Gastrocnemius medialis (tissue), 4 donors: Measurements from ENCODE around the gene PRKAG2. TPM values are rescaled to one million over a fixed set of nuclear protein-coding genes. Genes with fewer than 3 reads are reported as not detected.

Experiments used
- ATAC-seq, 2 donors: fragments of 150-250 bp; one replicate each; pipeline ENCODE4 v1.9.1; 2016
- DNase-seq, 2 donors: peaks; one replicate each; pipeline ENCODE4 v3.0.0-alpha.2; 2019
- H3K27ac ChIP-seq, 4 donors: fragments of 200-600 bp; sonication (generic); 1 replicate in 1 of 4; 2 replicates in 3 of 4; pipeline ENCODE4 v1.5.1; 2016 to 2018; ENCODE audit warnings: mild to moderate bottlenecking in 2 of 4, moderate library complexity in 1 of 4
- H3K27me3 ChIP-seq, 3 donors: fragments of 200-600 bp; sonication (generic) in 2 of 3; 1 replicate in 1 of 3; 2 replicates in 2 of 3; pipeline versions ENCODE4 v1.5.1 to v1.6.0; 2016 to 2019; ENCODE audit warnings: mild to moderate bottlenecking in 1 of 3, moderate library complexity in 1 of 3
- H3K36me3 ChIP-seq, 2 donors: fragments of 200-600 bp; sonication (generic) in 1 of 2; one replicate each; pipeline ENCODE4 v1.5.1; 2017 to 2018
- H3K4me1 ChIP-seq, 2 donors: fragments of 200-600 bp; sonication (generic) in 1 of 2; one replicate each; pipeline ENCODE4 v1.5.1; 2016 to 2017; ENCODE audit warnings: mild to moderate bottlenecking in 2 of 2
- H3K4me3 ChIP-seq, 4 donors: fragments of 200-600 bp; sonication (generic) in 3 of 4; 1 replicate in 1 of 4; 2 replicates in 3 of 4; pipeline ENCODE4 v1.5.1; 2016 to 2019; ENCODE audit warnings: mild to moderate bottlenecking in 2 of 4
- H3K9me3 ChIP-seq, 3 donors: fragments of 200-600 bp; sonication (generic) in 2 of 3; 1 replicate in 1 of 3; 2 replicates in 2 of 3; pipeline ENCODE4 v1.5.1; 2016 to 2019
- POLR2A ChIP-seq, 2 donors: fragments of 450-650 bp; IDR thresholded peaks; one replicate each; pipeline ENCODE4 v1.6.1; 2017; ENCODE audit warnings: antibody characterized with exemption in 2 of 2, mild to moderate bottlenecking in 2 of 2, moderate library complexity in 2 of 2
- in situ Hi-C, 4 donors: fragments of 200-750 bp; cut with MboI; loops; one replicate each; pipeline versions ENCODE4 v1.15.0 to v1.8.0; 2017; ENCODE audit warnings: low sequenced_read_pairs in 4 of 4
- intact Hi-C: fragments of 100-400 bp; cut with DNase I; formaldehyde crosslinking; loops from one replicate; pipeline ENCODE4 v1.15.1; 2023; ENCODE audit warnings: low total_unique reads
- total RNA-seq, 4 donors: library from RNA; depleted of rRNA; stranded (reverse); fragments of >200 nt; gene quantifications; one replicate each; pipeline versions ENCODE4 v1.1.0 to v1.2.3, GENCODE V29; 2016
- TF ChIP-seq, protein P1 (sequence below), 5 experiments: fragments of 450-650 bp in 3 of 5; fragments of 200-600 bp in 2 of 5; sonication (generic) in 2 of 5; IDR thresholded peaks in 4 of 5; conservative IDR thresholded peaks in 1 of 5; 1 replicate in 4 of 5; 2 replicates in 1 of 5; pipeline ENCODE4 v1.5.1; 2016 to 2019; ENCODE audit warnings: antibody characterized with exemption in 5 of 5, mild to moderate bottlenecking in 3 of 5, moderate library complexity in 3 of 5

PRKAG2 gene
- total RNA-seq, 4 donors from 2014 or later = 5.3 to 32.6 (median 13.9) TPM

DNA sequence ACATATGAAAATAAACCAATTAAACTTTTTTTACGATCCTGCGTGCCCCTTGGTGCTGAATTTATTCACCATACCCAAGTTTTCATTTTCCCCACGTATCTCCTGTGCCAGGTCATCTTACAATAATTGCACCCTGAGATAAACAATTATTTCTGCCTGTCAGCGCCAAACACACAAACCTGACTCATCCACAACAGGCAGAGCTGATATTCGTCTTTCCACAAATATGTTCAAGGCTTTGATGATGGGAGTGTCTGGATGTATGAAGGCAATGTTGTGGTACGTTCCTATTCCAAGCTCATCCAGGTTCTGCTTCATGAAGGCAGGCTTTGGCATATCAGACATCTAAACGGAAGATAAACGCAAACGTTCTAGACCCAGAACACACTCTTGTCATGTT, 311.4 kb downstream of the PRKAG2 start:
- ATAC-seq (no peak), DNase-seq (no peak)
- Histone ChIP-seq H3K27me3 (no peaks in the 10 kb centered on the region), H3K4me3 (no peak overlapping the region), H3K36me3 (peaks cover 0 to 10% of the 10 kb centered on the region in 2 donors), H3K27ac (no peak overlapping the region), H3K4me1 (peaks cover 0 to 3% of the 10 kb centered on the region in 2 donors), H3K9me3 (no peaks in the 10 kb centered on the region)
- TF ChIP-seq POLR2A (IDR thresholded peaks at IDR 0.05) = no peak
- TF ChIP-seq, protein P1, sequence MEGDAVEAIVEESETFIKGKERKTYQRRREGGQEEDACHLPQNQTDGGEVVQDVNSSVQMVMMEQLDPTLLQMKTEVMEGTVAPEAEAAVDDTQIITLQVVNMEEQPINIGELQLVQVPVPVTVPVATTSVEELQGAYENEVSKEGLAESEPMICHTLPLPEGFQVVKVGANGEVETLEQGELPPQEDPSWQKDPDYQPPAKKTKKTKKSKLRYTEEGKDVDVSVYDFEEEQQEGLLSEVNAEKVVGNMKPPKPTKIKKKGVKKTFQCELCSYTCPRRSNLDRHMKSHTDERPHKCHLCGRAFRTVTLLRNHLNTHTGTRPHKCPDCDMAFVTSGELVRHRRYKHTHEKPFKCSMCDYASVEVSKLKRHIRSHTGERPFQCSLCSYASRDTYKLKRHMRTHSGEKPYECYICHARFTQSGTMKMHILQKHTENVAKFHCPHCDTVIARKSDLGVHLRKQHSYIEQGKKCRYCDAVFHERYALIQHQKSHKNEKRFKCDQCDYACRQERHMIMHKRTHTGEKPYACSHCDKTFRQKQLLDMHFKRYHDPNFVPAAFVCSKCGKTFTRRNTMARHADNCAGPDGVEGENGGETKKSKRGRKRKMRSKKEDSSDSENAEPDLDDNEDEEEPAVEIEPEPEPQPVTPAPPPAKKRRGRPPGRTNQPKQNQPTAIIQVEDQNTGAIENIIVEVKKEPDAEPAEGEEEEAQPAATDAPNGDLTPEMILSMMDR (IDR thresholded peaks at IDR 0.05 in 4 of 5, conservative IDR thresholded peaks at IDR 0.05 in 1 of 5) = no peak
- intact Hi-C loops (no loop called here), in situ Hi-C loops (no loop called here)

DNA sequence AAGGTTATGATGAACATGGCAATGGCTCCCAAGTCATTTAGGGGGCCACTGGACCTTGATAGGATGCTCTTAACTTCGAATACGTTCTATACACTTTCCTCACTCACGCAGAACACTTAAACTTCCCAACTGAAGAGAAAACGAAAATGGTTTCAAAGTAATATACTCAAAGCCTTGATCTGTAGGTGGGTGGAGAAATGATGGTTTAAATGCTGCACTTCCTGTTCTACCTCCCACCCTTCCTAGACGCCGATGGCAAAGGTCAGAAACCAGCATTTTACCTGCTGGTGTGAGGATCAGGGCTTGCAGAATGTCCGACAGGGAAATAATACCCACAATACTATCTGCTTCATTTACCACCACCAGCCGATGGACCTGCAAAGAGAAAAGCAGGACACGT, 316.7 kb downstream of the PRKAG2 start:
- Histone ChIP-seq H3K4me1 (no peaks in the 10 kb centered on the region), H3K9me3 (no peaks in the 10 kb centered on the region), H3K4me3 (no peak overlapping the region), H3K27me3 (no peaks in the 10 kb centered on the region), H3K36me3 (peaks cover 0 to 32% of the 10 kb centered on the region in 2 donors), H3K27ac (no peak overlapping the region)
- DNase-seq (no peak), ATAC-seq (no peak)
- intact Hi-C loops (no loop called here), in situ Hi-C loops (no loop called here)
- TF ChIP-seq, protein P1 (IDR thresholded peaks at IDR 0.05 in 4 of 5, conservative IDR thresholded peaks at IDR 0.05 in 1 of 5) = no peak
- no peak for TF ChIP-seq POLR2A (IDR thresholded peaks at IDR 0.05)

DNA sequence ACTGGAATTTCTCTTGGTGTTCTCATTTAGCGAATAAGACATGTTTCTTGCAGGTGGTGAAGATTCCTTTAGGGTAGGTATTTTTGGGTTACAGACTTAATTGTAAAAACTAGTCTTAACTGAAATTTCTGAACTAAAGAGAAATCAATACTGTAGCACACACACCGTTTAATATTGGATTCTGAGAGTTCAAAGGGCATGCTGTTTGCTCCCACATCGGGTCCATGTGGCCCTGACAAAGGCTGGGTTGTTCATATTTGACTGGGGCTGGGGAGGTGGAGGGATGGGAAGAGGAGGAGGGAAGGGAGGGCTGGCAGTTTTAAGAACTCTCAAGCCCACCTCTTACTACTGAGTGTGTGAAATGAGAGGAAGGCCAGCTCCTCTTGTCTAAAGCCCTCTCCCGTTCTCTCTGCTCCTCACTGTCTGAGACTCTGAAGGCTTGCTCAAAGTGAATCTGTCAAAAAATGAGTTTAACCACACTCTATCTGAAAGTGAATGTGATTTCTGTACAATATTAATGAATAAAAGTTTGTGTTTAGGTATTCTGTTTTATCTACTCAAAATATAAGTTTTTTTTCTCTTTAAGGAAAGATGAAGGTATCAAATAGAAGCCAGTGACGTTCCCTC, 317.2 kb downstream of the PRKAG2 start:
- intact Hi-C loops (no loop called here), in situ Hi-C loops (no loop called here)
- TF ChIP-seq, protein P1 (IDR thresholded peaks at IDR 0.05 in 4 of 5, conservative IDR thresholded peaks at IDR 0.05 in 1 of 5) = no peak
- no peak for TF ChIP-seq POLR2A (IDR thresholded peaks at IDR 0.05)
- no peaks in the 10 kb centered on the region for H3K27me3 ChIP-seq
- H3K27ac ChIP-seq = no peak overlapping the region
- no peaks in the 10 kb centered on the region for H3K9me3 ChIP-seq
- DNase-seq (no peak), ATAC-seq (no peak)
- no peak overlapping the region for H3K4me3 ChIP-seq
- H3K4me1 ChIP-seq = no peaks in the 10 kb centered on the region
- peaks cover 0 to 29% of the 10 kb centered on the region in 2 donors for H3K36me3 ChIP-seq

DNA sequence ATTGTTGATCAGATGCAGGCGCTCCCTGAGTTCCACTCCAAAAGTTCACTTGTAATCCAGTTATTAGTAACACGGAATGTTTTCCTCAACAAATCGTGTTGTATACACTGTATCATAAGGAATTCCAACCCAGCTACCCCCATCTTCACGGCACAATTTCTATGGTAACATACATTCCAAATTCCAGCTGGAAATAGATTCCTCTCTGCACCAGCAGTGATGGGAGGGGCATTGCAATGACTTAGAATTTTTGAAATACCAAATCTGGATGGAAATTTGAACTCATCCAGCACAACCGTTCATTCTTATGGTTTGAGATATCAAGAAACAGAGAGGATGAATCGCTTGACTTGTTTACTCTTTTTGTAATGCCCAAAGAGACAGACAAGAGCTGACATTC, 318.3 kb downstream of the PRKAG2 start:
- in situ Hi-C loops (no loop called here), intact Hi-C loops (no loop called here)
- H3K27ac ChIP-seq = no peak overlapping the region
- H3K4me1 ChIP-seq = no peaks in the 10 kb centered on the region
- TF ChIP-seq POLR2A (IDR thresholded peaks at IDR 0.05) = no peak
- TF ChIP-seq, protein P1 (IDR thresholded peaks at IDR 0.05 in 4 of 5, conservative IDR thresholded peaks at IDR 0.05 in 1 of 5) = no peak
- ATAC-seq = no peak
- H3K9me3 ChIP-seq = no peaks in the 10 kb centered on the region
- peaks cover 0 to 22% of the 10 kb centered on the region in 2 donors for H3K36me3 ChIP-seq
- H3K27me3 ChIP-seq = no peaks in the 10 kb centered on the region
- no peak overlapping the region for H3K4me3 ChIP-seq
- no peak for DNase-seq

DNA sequence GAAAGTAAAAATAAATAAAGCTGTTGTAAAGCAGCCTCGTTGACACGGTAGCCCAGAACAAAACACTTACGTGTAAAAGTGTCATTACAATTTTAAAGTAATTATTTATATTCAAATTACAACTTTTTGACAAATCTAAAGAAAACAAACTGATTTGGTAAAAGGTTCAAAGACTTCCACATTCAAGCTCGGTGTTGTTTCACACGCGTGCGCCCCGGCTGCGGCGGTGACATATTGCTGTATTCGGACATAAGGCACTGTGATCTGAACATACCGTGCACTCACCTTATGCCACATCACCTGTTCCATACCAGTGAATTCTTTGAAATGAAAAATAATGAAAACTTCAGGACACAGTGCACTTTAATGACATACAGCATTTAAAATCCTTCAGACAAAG, 320.3 kb downstream of the PRKAG2 start:
- no peak for ATAC-seq

More for the DNA sequence above, 320.3 kb downstream of the PRKAG2 start:
- Histone ChIP-seq H3K27me3 (no peaks in the 10 kb centered on the region), H3K4me3 (no peak overlapping the region), H3K4me1 (no peaks in the 10 kb centered on the region), H3K36me3 (peaks cover 0 to 22% of the 10 kb centered on the region in 2 donors), H3K9me3 (no peaks in the 10 kb centered on the region), H3K27ac (no peak overlapping the region)
- in situ Hi-C loops = no loop called here
- no peak for DNase-seq
- TF ChIP-seq POLR2A (IDR thresholded peaks at IDR 0.05) = no peak
- TF ChIP-seq, protein P1 (IDR thresholded peaks at IDR 0.05 in 4 of 5, conservative IDR thresholded peaks at IDR 0.05 in 1 of 5) = no peak
- intact Hi-C loops = no loop called here
